Panc1 (cell line): Measurements from ENCODE around the gene ELFN1. TPM values are rescaled to one million over a fixed set of nuclear protein-coding genes. Genes with fewer than 3 reads are reported as not detected.

ENCODE experiments used
- ATAC-seq: fragments of 200-7000 bp; cut with Tn5 transposase; 2 replicates; pipeline ENCODE4 v1.9.1; 2020; ENCODE audit warnings: mild to moderate bottlenecking, moderate library complexity
- BruUV-seq: library from RNA; stranded (reverse); fragments of 400-500 nt; replicated peaks from 2 replicates; lab custom pipeline; 2021; lab: Mats Ljungman, UMichigan
- CTCF ChIA-PET: fragments of 300-600 bp; sonication (Branson Sonifier 250); formaldehyde crosslinking; loops from one replicate; lab custom pipeline; 2022; ENCODE audit warnings: antibody characterized with exemption; lab: Charles Lee
- POLR2A ChIA-PET: fragments of 300-600 bp; sonication (Branson Sonifier 250); formaldehyde crosslinking; loops from one replicate; lab custom pipeline; 2022; ENCODE audit warnings: antibody characterized with exemption; lab: Charles Lee
- DNase-seq: peaks from one replicate; pipeline ENCODE4 v3.0.0-alpha.2; 2010; ENCODE audit warnings: low read depth, low spot score
- H3K27ac ChIP-seq: 2 replicates; pipeline ENCODE4 v1.5.1; 2011; ENCODE audit warnings: mild to moderate bottlenecking, low read length, inconsistent platforms
- H3K27me3 ChIP-seq: fragments of 200-500 bp; sonication (Bioruptor generic); 2 replicates; pipeline ENCODE4 v1.6.0; 2014; ENCODE audit warnings: low read length, inconsistent platforms; ENCODE audit not compliant: control insufficient read depth, insufficient read depth
- H3K36me3 ChIP-seq: fragments of 200-500 bp; sonication (Bioruptor generic); 2 replicates; pipeline ENCODE4 v1.5.1; 2014; ENCODE audit warnings: inconsistent platforms, mild to moderate bottlenecking, low read length, moderate library complexity; ENCODE audit not compliant: control insufficient read depth, insufficient read depth
- H3K4me1 ChIP-seq: 2 replicates; pipeline ENCODE4 v1.5.1; 2011; ENCODE audit warnings: inconsistent platforms, mild to moderate bottlenecking, low read length, moderate library complexity; ENCODE audit not compliant: control insufficient read depth, insufficient read depth
- H3K4me3 ChIP-seq, 2 experiments: 2 replicates each; pipeline ENCODE4 v1.5.1; 2011 to 2012; ENCODE audit warnings: low read depth in 2 of 2, low read length in 2 of 2, mild to moderate bottlenecking in 2 of 2, inconsistent platforms in 1 of 2, moderate library complexity in 1 of 2
- H3K9me3 ChIP-seq: fragments of 200-500 bp; sonication (Bioruptor generic); 2 replicates; pipeline ENCODE4 v1.5.1; 2014; ENCODE audit warnings: low read depth, mild to moderate bottlenecking, inconsistent platforms, low read length, moderate library complexity; ENCODE audit not compliant: control insufficient read depth, insufficient read depth
- CTCF ChIP-seq: fragments of 450-650 bp; IDR thresholded peaks from 2 replicates; pipeline ENCODE4 v1.5.1; 2017; ENCODE audit warnings: mild to moderate bottlenecking
- POLR2AphosphoS5 ChIP-seq: IDR thresholded peaks from 2 replicates; pipeline ENCODE4 v1.6.1; 2012; ENCODE audit warnings: mild to moderate bottlenecking, low read depth, low read length, moderate library complexity
- REST ChIP-seq, 2 experiments: IDR thresholded peaks; 2 replicates each; pipeline ENCODE4 v1.6.1; 2011 to 2012; ENCODE audit warnings: low read depth in 2 of 2, control low read depth in 1 of 2, low read length in 1 of 2, mild to moderate bottlenecking in 1 of 2, moderate library complexity in 1 of 2; ENCODE audit not compliant: insufficient read depth in 1 of 2
- SIN3A ChIP-seq: IDR thresholded peaks from 2 replicates; pipeline ENCODE4 v1.6.1; 2012; ENCODE audit warnings: low read depth, mild to moderate bottlenecking, low read length, moderate library complexity, borderline replicate concordance; ENCODE audit not compliant: insufficient read depth
- TCF7L2 ChIP-seq: IDR thresholded peaks from 2 replicates; pipeline ENCODE4 v1.6.1; 2011; ENCODE audit warnings: mild to moderate bottlenecking, low read depth, low read length, inconsistent platforms
- in situ Hi-C: cut with HindIII; loops from 2 replicates; pipeline ENCODE4 v1.10.0; 2016; ENCODE audit warnings: low sequenced_read_pairs, low pct_unique_long_range_greater_than_20kb
- intact Hi-C: fragments of 100-400 bp; cut with micrococcal nuclease; formaldehyde crosslinking; loops from one replicate; pipeline ENCODE4 v1.10.0; 2022; ENCODE audit not compliant: unreplicated experiment
- total RNA-seq: library from RNA; stranded (reverse); gene quantifications from one replicate; pipeline ENCODE4 v1.2.1, GENCODE V29; 2021; ENCODE audit not compliant: unreplicated experiment

The ELFN1 gene
- total RNA-seq, 1 experiment from 2014 or later: 39.0 TPM

GRCh38 chr7:1752771-1753563 is 82.9 kb downstream of the ELFN1 start:
- ChIA-PET CTCF (no interaction called here), POLR2A (no interaction called here)
- Histone ChIP-seq H3K9me3 (no peaks in the 10 kb centered on the region), H3K4me3 (no peak overlapping the region), H3K27ac (no peak overlapping the region), H3K27me3 (0 out of 2 replicates have a peak, but pooled peaks cover 5% of the 10 kb centered on the region), H3K36me3 (no peaks in the 10 kb centered on the region), H3K4me1 (peaks cover 21% of the 10 kb centered on the region)
- ATAC-seq (no peak), DNase-seq (no peak)
- intact Hi-C loops (loop anchor here (10.0 kb wide), 2 partner anchors 88 to 168 kb away; no protein-coding TSS in a partner anchor), in situ Hi-C loops (no loop called here)
- no peak for TF ChIP-seq SIN3A
- no TSS peak for BruUV-seq

- no peaks in the 10 kb centered on the region for H3K36me3 ChIP-seq
- no peak overlapping the region for H3K27ac ChIP-seq
- H3K27me3 ChIP-seq: 0 out of 2 replicates have a peak, but pooled peaks cover 5% of the 10 kb centered on the region
- in situ Hi-C loops (no loop called here), intact Hi-C loops (loop anchor here (10.0 kb wide), 2 partner anchors 89 to 169 kb away; no protein-coding TSS in a partner anchor)
- no peak for ATAC-seq
- no peak overlapping the region for H3K4me3 ChIP-seq
- POLR2A ChIA-PET: no interaction called here
- DNase-seq: no peak
- no TSS peak for BruUV-seq
- no peaks in the 10 kb centered on the region for H3K9me3 ChIP-seq
- CTCF ChIA-PET: no interaction called here
- H3K4me1 ChIP-seq: peaks cover 20% of the 10 kb centered on the region
- TF ChIP-seq REST (IDR thresholded peaks at IDR 0.05; ENCODE audit: insufficient read depth in 1 of 2, low read depth in 2 of 2, low read length in 1 of 2): no peak
- TF ChIP-seq CTCF: no peak
- no peak for TF ChIP-seq SIN3A
- no peak for TF ChIP-seq POLR2AphosphoS5
- no peak for TF ChIP-seq TCF7L2
Observed at GRCh38 chr7:1753564-1753867, 83.4 kb downstream of the ELFN1 start.

GRCh38 chr7:1754345-1754908 is 84.3 kb downstream of the ELFN1 start:
- Histone ChIP-seq H3K4me3 (no peak overlapping the region), H3K9me3 (no peaks in the 10 kb centered on the region), H3K27me3 (0 out of 2 replicates have a peak, but pooled peaks cover 5% of the 10 kb centered on the region), H3K36me3 (no peaks in the 10 kb centered on the region), H3K4me1 (peaks cover 14% of the 10 kb centered on the region), H3K27ac (no peak overlapping the region)
- no peak for ATAC-seq
- CTCF ChIA-PET: no interaction called here
- no TSS peak for BruUV-seq
- no peak for DNase-seq
- POLR2A ChIA-PET: no interaction called here
- TF ChIP-seq REST (IDR thresholded peaks at IDR 0.05; ENCODE audit: insufficient read depth in 1 of 2, low read depth in 2 of 2, low read length in 1 of 2) (no peak), TCF7L2 (no peak)
- intact Hi-C loops: loop anchor here (10.0 kb wide), 2 partner anchors 90 to 170 kb away; no protein-coding TSS in a partner anchor
- in situ Hi-C loops: no loop called here
